A673 (cell line): ENCODE data around the gene USP40. TPM values are rescaled to one million over a fixed set of nuclear protein-coding genes. Genes with fewer than 3 reads are reported as not detected.

Source experiments
- BruUV-seq: library from RNA; stranded (reverse); fragments of 400-500 nt; replicated peaks from 2 replicates; lab custom pipeline; 2021; lab: Mats Ljungman, UMichigan
- CTCF ChIA-PET: fragments of 300-600 bp; sonication (Branson Sonifier 250); formaldehyde crosslinking; loops from one replicate; lab custom pipeline; 2022; ENCODE audit warnings: antibody characterized with exemption; lab: Charles Lee
- POLR2A ChIA-PET: fragments of 300-600 bp; sonication (Branson Sonifier 250); formaldehyde crosslinking; loops from one replicate; lab custom pipeline; 2022; ENCODE audit warnings: antibody characterized with exemption; ENCODE audit not compliant: low non-redundant PET; lab: Charles Lee
- DNase-seq: peaks from one replicate; pipeline ENCODE4 v3.0.0-alpha.2; 2015; ENCODE audit warnings: low spot score
- H3K27ac ChIP-seq: fragments of 200-600 bp; sonication (generic); 2 replicates; pipeline ENCODE4 v1.5.1; 2016; ENCODE audit warnings: mixed run types, low read depth, mild to moderate bottlenecking, mixed read lengths, antibody characterized with exemption, low read length; ENCODE audit not compliant: poor library complexity, severe bottlenecking
- H3K27me3 ChIP-seq: fragments of 200-600 bp; sonication (generic); replicated peaks from 2 replicates; pipeline ENCODE4 v1.6.1; 2017; ENCODE audit warnings: mixed run types, low read depth, mild to moderate bottlenecking, mixed read lengths, antibody characterized with exemption, low read length; ENCODE audit not compliant: insufficient read depth, poor library complexity
- H3K36me3 ChIP-seq: fragments of 200-600 bp; sonication (generic); 2 replicates; pipeline ENCODE4 v1.6.1; 2016; ENCODE audit warnings: mixed run types, mild to moderate bottlenecking, mixed read lengths, antibody characterized with exemption, low read length; ENCODE audit not compliant: insufficient read depth, poor library complexity, severe bottlenecking
- H3K4me1 ChIP-seq: fragments of 200-600 bp; sonication (generic); 2 replicates; pipeline ENCODE4 v1.6.1; 2017; ENCODE audit warnings: mixed run types, mild to moderate bottlenecking, mixed read lengths, antibody characterized with exemption, low read length; ENCODE audit not compliant: insufficient read depth, poor library complexity, severe bottlenecking
- H3K4me3 ChIP-seq: fragments of 200-600 bp; sonication (generic); 2 replicates; pipeline ENCODE4 v1.5.1; 2016; ENCODE audit warnings: low read depth, mixed run types, mild to moderate bottlenecking, mixed read lengths, low read length; ENCODE audit not compliant: poor library complexity, severe bottlenecking
- H3K9me3 ChIP-seq: fragments of 200-600 bp; sonication (generic); 2 replicates; pipeline ENCODE4 v1.6.1; 2016; ENCODE audit warnings: mixed run types, low read depth, mild to moderate bottlenecking, mixed read lengths, antibody characterized with exemption, low read length; ENCODE audit not compliant: poor library complexity, severe bottlenecking
- EZH2 ChIP-seq: fragments of 200-600 bp; sonication (generic); IDR thresholded peaks from 2 replicates; pipeline ENCODE4 v1.6.1; 2017; ENCODE audit warnings: borderline replicate concordance, low read depth, mild to moderate bottlenecking, mixed read lengths, antibody characterized with exemption, low read length; ENCODE audit not compliant: poor library complexity, severe bottlenecking
- intact Hi-C: fragments of 100-400 bp; cut with micrococcal nuclease; formaldehyde crosslinking; loops from one replicate; pipeline ENCODE4 v1.10.0; 2022; ENCODE audit not compliant: unreplicated experiment
- total RNA-seq: library from RNA; stranded (reverse); gene quantifications from 2 replicates; pipeline ENCODE4 v1.2.3, GENCODE V29; 2021
- TF ChIP-seq, protein P1 (sequence below): fragments of 300-800, 200-600 bp; sonication (generic); conservative IDR thresholded peaks from 2 replicates; pipeline ENCODE4 v1.5.1; 2017; ENCODE audit warnings: low read depth, mild to moderate bottlenecking, antibody characterized with exemption, low read length, moderate library complexity, mixed read lengths

USP40 gene
- total RNA-seq, 1 experiment from 2014 or later = 29.6 TPM

DNA sequence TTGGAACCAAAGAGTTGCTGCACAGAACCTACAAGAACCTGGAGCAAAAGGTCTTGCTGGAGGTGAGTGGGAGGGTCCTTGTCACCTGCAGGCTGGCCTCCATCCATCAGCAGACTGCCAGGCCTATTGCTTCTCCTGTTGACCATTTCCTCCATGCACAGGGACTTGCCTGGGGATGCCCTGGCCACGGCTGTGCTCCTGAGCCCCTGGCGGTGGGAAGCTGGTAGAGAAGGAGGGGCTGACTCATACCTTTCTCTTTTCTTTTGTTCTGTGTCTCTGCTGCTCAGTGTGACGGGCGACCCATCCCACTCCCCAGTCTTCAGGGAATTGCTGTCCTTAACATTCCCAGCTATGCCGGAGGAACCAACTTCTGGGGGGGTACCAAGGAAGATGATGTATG, 109.6 kb downstream of the USP40 start:
- TF ChIP-seq, protein P1, sequence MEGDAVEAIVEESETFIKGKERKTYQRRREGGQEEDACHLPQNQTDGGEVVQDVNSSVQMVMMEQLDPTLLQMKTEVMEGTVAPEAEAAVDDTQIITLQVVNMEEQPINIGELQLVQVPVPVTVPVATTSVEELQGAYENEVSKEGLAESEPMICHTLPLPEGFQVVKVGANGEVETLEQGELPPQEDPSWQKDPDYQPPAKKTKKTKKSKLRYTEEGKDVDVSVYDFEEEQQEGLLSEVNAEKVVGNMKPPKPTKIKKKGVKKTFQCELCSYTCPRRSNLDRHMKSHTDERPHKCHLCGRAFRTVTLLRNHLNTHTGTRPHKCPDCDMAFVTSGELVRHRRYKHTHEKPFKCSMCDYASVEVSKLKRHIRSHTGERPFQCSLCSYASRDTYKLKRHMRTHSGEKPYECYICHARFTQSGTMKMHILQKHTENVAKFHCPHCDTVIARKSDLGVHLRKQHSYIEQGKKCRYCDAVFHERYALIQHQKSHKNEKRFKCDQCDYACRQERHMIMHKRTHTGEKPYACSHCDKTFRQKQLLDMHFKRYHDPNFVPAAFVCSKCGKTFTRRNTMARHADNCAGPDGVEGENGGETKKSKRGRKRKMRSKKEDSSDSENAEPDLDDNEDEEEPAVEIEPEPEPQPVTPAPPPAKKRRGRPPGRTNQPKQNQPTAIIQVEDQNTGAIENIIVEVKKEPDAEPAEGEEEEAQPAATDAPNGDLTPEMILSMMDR = no peak
- TF ChIP-seq EZH2 = no peak
- intact Hi-C loops = no loop called here
- POLR2A ChIA-PET = no interaction called here
- H3K27me3 ChIP-seq = no peaks in the 10 kb centered on the region
- DNase-seq = no peak
- H3K4me3 ChIP-seq = no peak overlapping the region
- H3K4me1 ChIP-seq = no peaks in the 10 kb centered on the region
- no peak overlapping the region for H3K27ac ChIP-seq
- no peaks in the 10 kb centered on the region for H3K9me3 ChIP-seq
- no TSS peak for BruUV-seq
- CTCF ChIA-PET = interaction anchor here (1.2 kb wide), 1 partner anchor 10 kb away, joined by 3 read pairs; no protein-coding TSS in a partner anchor
- peaks cover 71% of the 10 kb centered on the region for H3K36me3 ChIP-seq

DNA sequence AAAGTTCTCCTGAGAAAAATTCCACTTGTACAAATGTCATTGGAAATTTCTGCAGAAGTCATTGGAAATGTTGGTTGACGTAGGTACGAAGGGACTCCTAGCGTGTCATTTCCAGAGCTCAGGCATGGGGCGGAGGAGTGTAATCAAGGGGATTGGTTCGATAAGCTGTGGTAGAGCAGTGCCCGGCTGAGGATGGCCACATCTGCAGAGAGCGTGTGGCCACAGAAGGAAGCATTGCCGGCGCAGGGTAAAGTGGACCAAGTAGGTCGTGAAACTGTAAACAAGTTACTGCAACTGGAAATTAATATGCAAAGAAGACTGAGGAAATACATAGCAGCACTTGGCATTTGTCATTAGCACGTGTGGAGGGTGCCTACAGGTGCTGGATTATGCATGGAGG, 110.5 kb downstream of the USP40 start:
- Histone ChIP-seq H3K36me3 (peaks cover 76% of the 10 kb centered on the region), H3K4me1 (no peaks in the 10 kb centered on the region), H3K9me3 (no peaks in the 10 kb centered on the region), H3K27ac (no peak overlapping the region), H3K4me3 (no peak overlapping the region), H3K27me3 (no peaks in the 10 kb centered on the region)
- intact Hi-C loops = no loop called here
- no peak for DNase-seq
- BruUV-seq = no TSS peak
- TF ChIP-seq, protein P1 = no peak
- ChIA-PET CTCF (no interaction called here), POLR2A (no interaction called here)

DNA sequence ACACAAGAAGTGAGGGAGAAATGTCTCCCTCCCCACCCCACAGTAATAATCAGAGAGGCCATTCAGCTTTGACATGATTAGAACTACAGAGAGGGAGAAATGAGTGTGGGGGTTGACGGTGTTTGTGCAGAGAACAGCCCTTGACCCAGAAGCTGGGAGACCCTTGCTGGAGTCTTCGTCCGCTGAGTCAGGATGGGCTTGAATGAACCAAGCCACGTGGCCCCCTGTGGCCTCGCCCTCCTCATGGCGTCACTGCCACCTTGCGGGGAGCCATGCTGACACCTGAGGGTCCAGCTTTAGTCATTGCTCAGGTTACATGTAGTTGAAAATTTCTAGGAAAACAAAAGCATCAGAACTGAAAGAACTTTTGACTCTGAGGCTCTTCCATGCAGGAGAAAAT, 111.1 kb downstream of the USP40 start:
- BruUV-seq = no TSS peak
- CTCF ChIA-PET = no interaction called here
- no peak overlapping the region for H3K4me3 ChIP-seq
- POLR2A ChIA-PET = no interaction called here
- no peaks in the 10 kb centered on the region for H3K27me3 ChIP-seq
- intact Hi-C loops = no loop called here
- TF ChIP-seq EZH2 = no peak
- TF ChIP-seq, protein P1 = no peak
- no peak for DNase-seq
- no peaks in the 10 kb centered on the region for H3K9me3 ChIP-seq
- no peak overlapping the region for H3K27ac ChIP-seq
- peaks cover 83% of the 10 kb centered on the region for H3K36me3 ChIP-seq
- no peaks in the 10 kb centered on the region for H3K4me1 ChIP-seq
